Ishikawa (cell line): ENCODE data around the gene PXT1.

ENCODE experiments used
- CEBPB ChIP-seq: IDR thresholded peaks from 2 replicates; pipeline ENCODE4 v1.6.1; 2012
- CREB1 ChIP-seq: IDR thresholded peaks from 2 replicates; pipeline ENCODE4 v1.6.1; 2012; ENCODE audit warnings: low read depth
- EGR1 ChIP-seq: IDR thresholded peaks from 2 replicates; pipeline ENCODE4 v1.6.1; 2012
- EP300 ChIP-seq: IDR thresholded peaks from 2 replicates; pipeline ENCODE4 v1.6.1; 2012; ENCODE audit warnings: borderline replicate concordance
- FOXM1 ChIP-seq: IDR thresholded peaks from 2 replicates; pipeline ENCODE4 v1.6.1; 2012; ENCODE audit warnings: low read depth, borderline replicate concordance
- NFIC ChIP-seq: IDR thresholded peaks from 2 replicates; pipeline ENCODE4 v1.6.1; 2012
- RAD21 ChIP-seq: IDR thresholded peaks from 2 replicates; pipeline ENCODE4 v1.6.1; 2012; ENCODE audit warnings: low read depth
- TAF1 ChIP-seq: IDR thresholded peaks from 2 replicates; pipeline ENCODE4 v1.6.1; 2012; ENCODE audit warnings: low read depth, mild to moderate bottlenecking
- TCF12 ChIP-seq: IDR thresholded peaks from 2 replicates; pipeline ENCODE4 v1.6.1; 2012; ENCODE audit warnings: low read depth
- TEAD4 ChIP-seq: IDR thresholded peaks from 2 replicates; pipeline ENCODE4 v1.6.1; 2012
- YY1 ChIP-seq: IDR thresholded peaks from 2 replicates; pipeline ENCODE4 v1.6.1; 2012; ENCODE audit warnings: low read depth
- ZBTB7A ChIP-seq: IDR thresholded peaks from 2 replicates; pipeline ENCODE4 v1.6.1; 2012; ENCODE audit warnings: low read depth
- TF ChIP-seq, protein P1 (sequence below): IDR thresholded peaks from 2 replicates; pipeline ENCODE4 v1.6.1; 2012; ENCODE audit warnings: low read depth, mild to moderate bottlenecking
- TF ChIP-seq, protein P2 (sequence below): IDR thresholded peaks from 2 replicates; pipeline ENCODE4 v1.6.1; 2012

The PXT1 gene

DNA sequence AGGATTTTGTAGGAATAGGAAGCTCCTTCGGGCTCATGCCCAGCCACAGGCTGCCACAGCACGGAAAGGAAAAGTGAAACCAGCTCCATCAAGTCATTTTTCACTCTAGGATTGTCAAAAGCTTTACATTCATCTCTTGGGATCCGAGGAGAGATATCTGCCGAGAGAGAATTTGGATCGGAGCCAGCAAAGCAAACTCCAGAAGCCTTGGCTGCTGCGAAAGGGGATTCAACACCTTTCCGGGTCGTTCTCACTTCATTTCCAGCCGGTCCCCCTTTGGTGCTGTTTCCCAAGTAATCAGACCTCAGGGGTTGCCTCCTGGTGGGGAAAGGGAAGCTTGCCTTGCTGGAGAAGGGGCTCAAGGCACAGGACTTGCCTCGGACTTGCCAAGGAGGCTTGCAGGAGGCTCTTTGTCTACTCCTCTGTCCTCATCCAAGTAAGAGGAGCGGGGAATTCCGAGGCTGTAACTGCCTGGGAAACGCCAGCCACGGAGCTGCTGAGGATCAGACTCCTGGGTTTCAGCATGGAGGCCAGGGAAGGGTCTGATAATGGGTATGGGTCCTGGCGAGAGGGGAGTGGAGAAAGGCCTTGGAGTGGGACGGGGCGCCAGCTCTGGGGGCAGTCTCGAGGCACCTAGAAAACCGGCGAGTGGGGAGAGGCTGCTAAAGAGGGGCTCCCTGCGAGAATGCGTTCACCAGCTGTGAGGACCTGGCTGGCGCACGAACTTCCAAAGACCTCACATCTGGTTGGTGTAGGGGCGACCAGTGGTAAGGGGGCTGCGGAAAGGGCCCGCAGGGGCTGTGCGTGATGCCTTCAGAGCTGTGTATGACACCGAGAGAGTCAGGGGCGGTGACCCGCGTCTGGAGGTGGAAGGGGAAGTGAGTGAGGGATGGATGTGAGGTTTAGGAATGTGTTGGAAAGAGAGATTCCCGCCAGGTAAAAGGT, 55.9 kb downstream of the PXT1 start:
- TF ChIP-seq FOXM1 (no peak), CREB1 (no peak)

GRCh38 chr6:36384095-36384494, 58.6 kb downstream of the PXT1 start:
- TF ChIP-seq CREB1, result no peak
- TF ChIP-seq CEBPB, result no peak
- no peak for TF ChIP-seq ZBTB7A
- TF ChIP-seq TCF12, result no peak
- TF ChIP-seq, protein P1, sequence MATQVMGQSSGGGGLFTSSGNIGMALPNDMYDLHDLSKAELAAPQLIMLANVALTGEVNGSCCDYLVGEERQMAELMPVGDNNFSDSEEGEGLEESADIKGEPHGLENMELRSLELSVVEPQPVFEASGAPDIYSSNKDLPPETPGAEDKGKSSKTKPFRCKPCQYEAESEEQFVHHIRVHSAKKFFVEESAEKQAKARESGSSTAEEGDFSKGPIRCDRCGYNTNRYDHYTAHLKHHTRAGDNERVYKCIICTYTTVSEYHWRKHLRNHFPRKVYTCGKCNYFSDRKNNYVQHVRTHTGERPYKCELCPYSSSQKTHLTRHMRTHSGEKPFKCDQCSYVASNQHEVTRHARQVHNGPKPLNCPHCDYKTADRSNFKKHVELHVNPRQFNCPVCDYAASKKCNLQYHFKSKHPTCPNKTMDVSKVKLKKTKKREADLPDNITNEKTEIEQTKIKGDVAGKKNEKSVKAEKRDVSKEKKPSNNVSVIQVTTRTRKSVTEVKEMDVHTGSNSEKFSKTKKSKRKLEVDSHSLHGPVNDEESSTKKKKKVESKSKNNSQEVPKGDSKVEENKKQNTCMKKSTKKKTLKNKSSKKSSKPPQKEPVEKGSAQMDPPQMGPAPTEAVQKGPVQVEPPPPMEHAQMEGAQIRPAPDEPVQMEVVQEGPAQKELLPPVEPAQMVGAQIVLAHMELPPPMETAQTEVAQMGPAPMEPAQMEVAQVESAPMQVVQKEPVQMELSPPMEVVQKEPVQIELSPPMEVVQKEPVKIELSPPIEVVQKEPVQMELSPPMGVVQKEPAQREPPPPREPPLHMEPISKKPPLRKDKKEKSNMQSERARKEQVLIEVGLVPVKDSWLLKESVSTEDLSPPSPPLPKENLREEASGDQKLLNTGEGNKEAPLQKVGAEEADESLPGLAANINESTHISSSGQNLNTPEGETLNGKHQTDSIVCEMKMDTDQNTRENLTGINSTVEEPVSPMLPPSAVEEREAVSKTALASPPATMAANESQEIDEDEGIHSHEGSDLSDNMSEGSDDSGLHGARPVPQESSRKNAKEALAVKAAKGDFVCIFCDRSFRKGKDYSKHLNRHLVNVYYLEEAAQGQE, result no peak
- TF ChIP-seq EP300, result no peak
- no peak for TF ChIP-seq RAD21
- no peak for TF ChIP-seq TAF1
- no peak for TF ChIP-seq NFIC
- no peak for TF ChIP-seq FOXM1

DNA sequence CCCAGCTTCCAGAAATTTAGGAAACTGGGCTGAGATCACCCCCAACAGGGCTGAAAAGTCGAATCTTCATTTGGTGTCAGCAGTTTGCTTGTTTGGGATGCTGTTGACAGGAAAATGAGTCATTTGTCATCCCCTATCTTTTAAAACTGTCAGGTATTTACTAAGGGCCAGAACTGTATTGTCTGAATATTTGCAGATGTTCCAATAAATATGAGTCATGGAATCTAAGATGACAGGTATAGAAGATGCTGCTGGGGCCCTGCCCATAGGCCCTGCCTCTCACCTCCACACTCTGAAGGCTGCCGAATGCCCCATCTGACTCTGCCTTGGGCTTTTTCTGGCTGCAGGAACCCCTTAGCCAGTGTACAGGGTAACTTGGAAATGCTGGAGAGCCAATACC, 59.0 kb downstream of the PXT1 start:
- TF ChIP-seq, protein P1, result no peak
- TF ChIP-seq ZBTB7A (no peak), YY1 (no peak), FOXM1 (no peak), EGR1 (no peak), NFIC (no peak), TEAD4 (no peak)

GRCh38 chr6:36382976-36383375, 59.7 kb downstream of the PXT1 start:
- TF ChIP-seq, protein P2, sequence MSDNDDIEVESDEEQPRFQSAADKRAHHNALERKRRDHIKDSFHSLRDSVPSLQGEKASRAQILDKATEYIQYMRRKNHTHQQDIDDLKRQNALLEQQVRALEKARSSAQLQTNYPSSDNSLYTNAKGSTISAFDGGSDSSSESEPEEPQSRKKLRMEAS, result no peak
- no peak for TF ChIP-seq NFIC
- TF ChIP-seq TEAD4, result no peak
- no peak for TF ChIP-seq CREB1
- TF ChIP-seq, protein P1, result no peak
- TF ChIP-seq EP300, result no peak

- TF ChIP-seq FOXM1 (no peak), CREB1 (no peak), NFIC (no peak), RAD21 (no peak), EGR1 (no peak), YY1 (no peak), CEBPB (no peak), TEAD4 (no peak), TCF12 (no peak), TAF1 (no peak)
Measured at GRCh38 chr6:36381502-36382389, 60.9 kb downstream of the PXT1 start.
